Medulla oblongata (tissue), 1 donor: ENCODE measurements around the gene NSMCE1.
"Not testable (repeated sequence)": the region's sequence is repeated elsewhere in the genome, so short reads cannot be mapped to it uniquely, and the experiment has no call there.

Experiments used
- DNase-seq: peaks from one replicate; pipeline ENCODE4 v3.0.0-alpha.2; 2015; ENCODE audit errors: extremely low spot score

Gene NSMCE1

GRCh38 chr16:27216297-27216885 is 52.2 kb downstream of the NSMCE1 start:
- no peak for DNase-seq

GRCh38 chr16:27215660-27216059 is 52.9 kb downstream of the NSMCE1 start:
- DNase-seq = no peak

- no peak for DNase-seq
Measured at GRCh38 chr16:27214084-27214961, 54.2 kb downstream of the NSMCE1 start.

- no peak for DNase-seq
Measured at GRCh38 chr16:27211026-27211425, 57.5 kb downstream of the NSMCE1 start.

- no peak for DNase-seq
Measured at GRCh38 chr16:27210174-27210573, 58.4 kb downstream of the NSMCE1 start.

- no peak for DNase-seq
Measured at GRCh38 chr16:27209591-27209990, 59.0 kb downstream of the NSMCE1 start.

GRCh38 chr16:27208796-27209195 is 59.8 kb downstream of the NSMCE1 start:
- no peak for DNase-seq

- no peak for DNase-seq
Measured at GRCh38 chr16:27208081-27208680, 60.4 kb downstream of the NSMCE1 start.

- DNase-seq = not testable (repeated sequence)
Measured at GRCh38 chr16:27207121-27207520, 61.5 kb downstream of the NSMCE1 start.

- DNase-seq = no peak
Measured at GRCh38 chr16:27205423-27206065, 63.0 kb downstream of the NSMCE1 start.

- DNase-seq = no peak
Measured at GRCh38 chr16:27204312-27204915, 64.2 kb downstream of the NSMCE1 start.

GRCh38 chr16:27203507-27204311 is 64.9 kb downstream of the NSMCE1 start, which contains the start of gene KDM8:
Gene KDM8 (plus strand): TSS chr16:27203526. CDS start chr16:27210124, 6,598 bp downstream.
- peak; percentile 100 for DNase-seq

- no peak for DNase-seq
Measured at GRCh38 chr16:27202923-27203506, 65.6 kb downstream of the NSMCE1 start.

- not testable (repeated sequence) for DNase-seq
Measured at GRCh38 chr16:27200914-27201313, 67.7 kb downstream of the NSMCE1 start.

- DNase-seq = peak; percentile 44
Measured at GRCh38 chr16:27199736-27200135, 68.8 kb downstream of the NSMCE1 start.

GRCh38 chr16:27199235-27199586 is 69.4 kb downstream of the NSMCE1 start:
- DNase-seq = no peak

GRCh38 chr16:27198451-27199234 is 69.9 kb downstream of the NSMCE1 start:
- no peak for DNase-seq

GRCh38 chr16:27197004-27197403 is 71.6 kb downstream of the NSMCE1 start:
- no peak for DNase-seq

- no peak for DNase-seq
Measured at GRCh38 chr16:27195941-27196595, 72.5 kb downstream of the NSMCE1 start.
